HG03175 (cell line): ENCODE results near the gene CNOT6.
A peak's percentile ranks its signal among the peaks of the same experiment; 100 is the strongest.
"Not testable (repeated sequence)": the region's sequence is repeated elsewhere in the genome, so short reads cannot be mapped to it uniquely, and the experiment has no call there.

Experiments used
- ATAC-seq: cut with Tn5 transposase; IDR thresholded peaks from one replicate; pipeline ENCODE4 v1.9.1; 2021; ENCODE audit warnings: mild to moderate bottlenecking, moderate library complexity; ENCODE audit not compliant: unreplicated experiment

CNOT6 gene

GRCh38 chr5:180515974-180516373, 21.8 kb downstream of the CNOT6 start:
- ATAC-seq = not testable (repeated sequence)

GRCh38 chr5:180516440-180516839, 22.3 kb downstream of the CNOT6 start:
- no peak for ATAC-seq

GRCh38 chr5:180519098-180519497, 24.9 kb downstream of the CNOT6 start:
- no peak for ATAC-seq

GRCh38 chr5:180521101-180521500, 26.9 kb downstream of the CNOT6 start:
- ATAC-seq = no peak

- ATAC-seq = no peak
Measured at GRCh38 chr5:180521591-180521990, 27.4 kb downstream of the CNOT6 start.

GRCh38 chr5:180522330-180522729, 28.2 kb downstream of the CNOT6 start:
- no peak for ATAC-seq

- no peak for ATAC-seq
Measured at GRCh38 chr5:180523629-180524466, 29.7 kb downstream of the CNOT6 start.

GRCh38 chr5:180525399-180525798, 31.2 kb downstream of the CNOT6 start:
- no peak for ATAC-seq

- ATAC-seq = no peak
Measured at GRCh38 chr5:180526269-180526668, 32.1 kb downstream of the CNOT6 start.

GRCh38 chr5:180527659-180528058, 33.5 kb downstream of the CNOT6 start:
- ATAC-seq = no peak

- ATAC-seq = not testable (repeated sequence)
Measured at GRCh38 chr5:180531036-180531585, 36.9 kb downstream of the CNOT6 start.

GRCh38 chr5:180532268-180532667, 38.1 kb downstream of the CNOT6 start:
- ATAC-seq = no peak

- no peak for ATAC-seq
Measured at GRCh38 chr5:180533845-180534244, 39.7 kb downstream of the CNOT6 start.

GRCh38 chr5:180535573-180535972, 41.4 kb downstream of the CNOT6 start:
- ATAC-seq = no peak

GRCh38 chr5:180540050-180540694, 46.0 kb downstream of the CNOT6 start:
- ATAC-seq = peak; percentile 90

GRCh38 chr5:180541710-180542109, 47.5 kb downstream of the CNOT6 start:
- no peak for ATAC-seq

- ATAC-seq = no peak
Measured at GRCh38 chr5:180545248-180545647, 51.1 kb downstream of the CNOT6 start.

GRCh38 chr5:180548563-180548962, 54.4 kb downstream of the CNOT6 start:
- ATAC-seq = no peak

GRCh38 chr5:180553530-180553929, 59.4 kb downstream of the CNOT6 start:
- no peak for ATAC-seq

GRCh38 chr5:180555168-180555921, 61.2 kb downstream of the CNOT6 start:
- no peak for ATAC-seq

- no peak for ATAC-seq
Measured at GRCh38 chr5:180557217-180557809, 63.1 kb downstream of the CNOT6 start.
